Activated T-helper 1 cell treated with anti-CD3 and anti-CD28 coated beads, Interleukin-12 subunit alpha, Interleukin-12 subunit beta, Interleukin-2, Interleukin-4 antibody, amounts not matched to agents 30 ng/mL and 10 ng/mL and 1 ng/mL, durations not matched to agents 14 hours and 24 hours and 36 hours (primary cell): ENCODE data around the gene PRLH. TPM values are rescaled to one million over a fixed set of nuclear protein-coding genes. Genes with fewer than 3 reads are reported as not detected.

Experiments used
- DNase-seq: peaks from one replicate; pipeline ENCODE4 v3.0.0; 2021; ENCODE audit warnings: low spot score
- H3K27ac Mint-ChIP-seq: one replicate; pipeline ENCODE4 v1.8.0; 2021; ENCODE audit warnings: mild to moderate bottlenecking, mixed read lengths
- H3K27me3 Mint-ChIP-seq: one replicate; pipeline ENCODE4 v1.8.0; 2022; ENCODE audit warnings: mild to moderate bottlenecking, moderate library complexity, mixed read lengths; ENCODE audit not compliant: insufficient read depth
- H3K36me3 Mint-ChIP-seq: one replicate; pipeline ENCODE4 v1.8.0; 2021; ENCODE audit warnings: low read depth, mixed read lengths
- H3K4me1 Mint-ChIP-seq: one replicate; pipeline ENCODE4 v1.8.0; 2021; ENCODE audit warnings: low read depth, mixed read lengths
- H3K4me3 Mint-ChIP-seq: one replicate; pipeline ENCODE4 v1.8.0; 2021; ENCODE audit warnings: mild to moderate bottlenecking, moderate library complexity, mixed read lengths
- H3K9me3 Mint-ChIP-seq: one replicate; pipeline ENCODE4 v1.8.0; 2021; ENCODE audit warnings: mixed read lengths
- intact Hi-C: fragments of 100-400 bp; cut with micrococcal nuclease; formaldehyde crosslinking; loops from one replicate; pipeline ENCODE4 v1.15.1; 2024
- total RNA-seq: library from RNA; stranded (reverse); gene quantifications from 2 replicates; pipeline ENCODE4 v1.2.3, GENCODE V29; 2022

PRLH gene
- total RNA-seq, 1 donor from 2014 or later = not detected

- H3K4me3 Mint-ChIP-seq = no peak overlapping the region
- peaks cover 7% of the 10 kb centered on the region for H3K27me3 Mint-ChIP-seq
- no peak overlapping the region for H3K27ac Mint-ChIP-seq
- H3K9me3 Mint-ChIP-seq = no peaks in the 10 kb centered on the region
- H3K4me1 Mint-ChIP-seq = peaks cover 7% of the 10 kb centered on the region
- intact Hi-C loops = no loop called here
- no peaks in the 10 kb centered on the region for H3K36me3 Mint-ChIP-seq
- DNase-seq = no peak
These were observed 7.5 kb downstream of the PRLH start for GRCh38 chr2:237573721-237574415.

- DNase-seq = no peak
- H3K27ac Mint-ChIP-seq = no peak overlapping the region
- intact Hi-C loops = no loop called here
- peaks cover 7% of the 10 kb centered on the region for H3K27me3 Mint-ChIP-seq
- no peaks in the 10 kb centered on the region for H3K36me3 Mint-ChIP-seq
- peaks cover 7% of the 10 kb centered on the region for H3K4me1 Mint-ChIP-seq
- no peaks in the 10 kb centered on the region for H3K9me3 Mint-ChIP-seq
- no peak overlapping the region for H3K4me3 Mint-ChIP-seq
These were observed 8.1 kb downstream of the PRLH start for GRCh38 chr2:237574467-237574866.

GRCh38 chr2:237574894-237575868 lies 8.8 kb downstream of the PRLH start:
- no peaks in the 10 kb centered on the region for H3K9me3 Mint-ChIP-seq
- no peaks in the 10 kb centered on the region for H3K36me3 Mint-ChIP-seq
- H3K4me1 Mint-ChIP-seq = peaks cover 7% of the 10 kb centered on the region
- intact Hi-C loops = no loop called here
- no peak overlapping the region for H3K4me3 Mint-ChIP-seq
- H3K27me3 Mint-ChIP-seq = peaks cover 7% of the 10 kb centered on the region
- no peak for DNase-seq
- H3K27ac Mint-ChIP-seq = no peak overlapping the region

GRCh38 chr2:237575869-237576862 lies 9.8 kb downstream of the PRLH start:
- peaks cover 7% of the 10 kb centered on the region for H3K4me1 Mint-ChIP-seq
- H3K27me3 Mint-ChIP-seq = peaks cover 6% of the 10 kb centered on the region
- H3K4me3 Mint-ChIP-seq = no peak overlapping the region
- intact Hi-C loops = no loop called here
- no peaks in the 10 kb centered on the region for H3K9me3 Mint-ChIP-seq
- no peak for DNase-seq
- no peaks in the 10 kb centered on the region for H3K36me3 Mint-ChIP-seq
- H3K27ac Mint-ChIP-seq = no peak overlapping the region

GRCh38 chr2:237576974-237577373 lies 10.6 kb downstream of the PRLH start:
- Mint-ChIP-seq H3K4me3 (no peak overlapping the region), H3K9me3 (no peaks in the 10 kb centered on the region), H3K27me3 (peaks cover 6% of the 10 kb centered on the region), H3K27ac (no peak overlapping the region), H3K36me3 (no peaks in the 10 kb centered on the region), H3K4me1 (peaks cover 3% of the 10 kb centered on the region)
- intact Hi-C loops = no loop called here
- DNase-seq = no peak

DNA sequence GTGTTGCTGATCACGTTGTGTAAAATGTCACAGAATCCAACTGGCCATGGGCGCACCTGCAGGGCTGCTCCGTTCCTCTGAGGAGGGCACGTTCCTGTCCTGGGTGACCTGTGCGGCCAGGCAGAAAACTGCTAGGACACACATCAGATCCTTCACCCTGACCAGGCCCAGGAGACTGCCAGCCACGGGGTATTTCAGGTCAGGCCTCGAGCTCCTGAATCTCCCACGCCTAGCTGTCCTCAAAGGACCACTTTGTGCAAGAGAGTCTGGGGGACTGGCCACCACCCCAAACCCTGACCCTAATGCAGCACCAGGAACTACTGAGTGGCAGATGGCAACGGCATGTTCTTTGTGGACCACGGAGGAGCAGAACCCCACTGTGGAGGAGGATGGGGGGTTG lies 11.1 kb downstream of the PRLH start:
- no peak overlapping the region for H3K4me3 Mint-ChIP-seq
- H3K36me3 Mint-ChIP-seq = no peaks in the 10 kb centered on the region
- H3K27ac Mint-ChIP-seq = no peak overlapping the region
- no peaks in the 10 kb centered on the region for H3K9me3 Mint-ChIP-seq
- H3K4me1 Mint-ChIP-seq = no peaks in the 10 kb centered on the region
- H3K27me3 Mint-ChIP-seq = peaks cover under 1% of the 10 kb centered on the region
- DNase-seq = no peak
- intact Hi-C loops = no loop called here

- Mint-ChIP-seq H3K36me3 (no peaks in the 10 kb centered on the region), H3K9me3 (no peaks in the 10 kb centered on the region), H3K4me3 (no peak overlapping the region), H3K4me1 (no peaks in the 10 kb centered on the region), H3K27me3 (no peaks in the 10 kb centered on the region), H3K27ac (no peak overlapping the region)
- DNase-seq = no peak
- intact Hi-C loops = no loop called here
These were observed 11.8 kb downstream of the PRLH start for GRCh38 chr2:237577956-237578870.

GRCh38 chr2:237581326-237581725 lies 15.0 kb downstream of the PRLH start:
- DNase-seq = no peak
- Mint-ChIP-seq H3K27ac (no peak overlapping the region), H3K27me3 (no peaks in the 10 kb centered on the region), H3K36me3 (no peaks in the 10 kb centered on the region), H3K4me1 (no peaks in the 10 kb centered on the region), H3K9me3 (no peaks in the 10 kb centered on the region), H3K4me3 (no peak overlapping the region)
- intact Hi-C loops = loop anchor here (1.0 to 5.0 kb wide), 3 partner anchors 91 to 193 kb away; no protein-coding TSS in a partner anchor

- no peak overlapping the region for H3K27ac Mint-ChIP-seq
These were observed 15.7 kb downstream of the PRLH start for GRCh38 chr2:237581751-237582746.

GRCh38 chr2:237583385-237584295 lies 17.3 kb downstream of the PRLH start:
- Mint-ChIP-seq H3K27me3 (peaks cover 6% of the 10 kb centered on the region), H3K36me3 (no peaks in the 10 kb centered on the region), H3K4me1 (no peaks in the 10 kb centered on the region), H3K9me3 (no peaks in the 10 kb centered on the region), H3K27ac (no peak overlapping the region), H3K4me3 (no peak overlapping the region)
- DNase-seq = no peak
- intact Hi-C loops = loop anchor here (5.0 kb wide), 1 partner anchor 89 kb away; no protein-coding TSS in a partner anchor

More at GRCh38 chr2:237581751-237582746, 15.7 kb downstream of the PRLH start:
- H3K27me3 Mint-ChIP-seq = peaks cover 4% of the 10 kb centered on the region
- no peaks in the 10 kb centered on the region for H3K4me1 Mint-ChIP-seq
- H3K36me3 Mint-ChIP-seq = no peaks in the 10 kb centered on the region
- no peaks in the 10 kb centered on the region for H3K9me3 Mint-ChIP-seq
- H3K4me3 Mint-ChIP-seq = no peak overlapping the region
- DNase-seq = no peak
- intact Hi-C loops = loop anchor here (1.0 to 5.0 kb wide), 3 partner anchors 90 to 192 kb away; no protein-coding TSS in a partner anchor
